Stimulated activated CD4-positive, alpha-beta T cell treated with anti-CD3 and anti-CD28 coated beads, Interleukin-4, amount 100 ng/mL, for 1 hour (primary cell): ENCODE data around the gene CXCR6.

Source experiments
- DNase-seq: peaks from one replicate; pipeline ENCODE4 v3.0.0-alpha.2; 2020

The CXCR6 gene

GRCh38 chr3:45922950-45923590, 20.2 kb upstream of the CXCR6 start:
- no peak for DNase-seq

- no peak for DNase-seq
These were observed 19.5 kb upstream of the CXCR6 start for GRCh38 chr3:45923755-45924154.

- DNase-seq = no peak
These were observed 15.4 kb upstream of the CXCR6 start for GRCh38 chr3:45927881-45928280.

GRCh38 chr3:45929042-45929679, 14.1 kb upstream of the CXCR6 start:
- DNase-seq = peak; percentile 71

GRCh38 chr3:45931496-45931895, 11.8 kb upstream of the CXCR6 start:
- DNase-seq = no peak

- DNase-seq = no peak
These were observed 11.2 kb upstream of the CXCR6 start for GRCh38 chr3:45932112-45932511.

GRCh38 chr3:45933591-45933990, 9.7 kb upstream of the CXCR6 start:
- no peak for DNase-seq

- no peak for DNase-seq
These were observed 7.0 kb upstream of the CXCR6 start for GRCh38 chr3:45936261-45936660.

- DNase-seq = no peak
These were observed 5.8 kb upstream of the CXCR6 start for GRCh38 chr3:45937206-45938042.

- no peak for DNase-seq
These were observed 5.2 kb upstream of the CXCR6 start for GRCh38 chr3:45938043-45938435.

- peak; percentile 80 for DNase-seq
These were observed 4.4 kb upstream of the CXCR6 start for GRCh38 chr3:45938864-45939263.

GRCh38 chr3:45939341-45939771, 3.9 kb upstream of the CXCR6 start:
- no peak for DNase-seq

GRCh38 chr3:45940004-45940780, 3.1 kb upstream of the CXCR6 start:
- DNase-seq = no peak

GRCh38 chr3:45940781-45941365, 2.4 kb upstream of the CXCR6 start:
- no peak for DNase-seq

GRCh38 chr3:45942051-45942825, 1.0 kb upstream of the CXCR6 start:
- DNase-seq = no peak

GRCh38 chr3:45944830-45945620, 1.8 kb downstream of the CXCR6 start:
- DNase-seq = no peak

- DNase-seq = no peak
These were observed 3.0 kb downstream of the CXCR6 start for GRCh38 chr3:45946307-45946706.

GRCh38 chr3:45946875-45947274, 3.6 kb downstream of the CXCR6 start:
- no peak for DNase-seq

GRCh38 chr3:45947361-45947760, 4.1 kb downstream of the CXCR6 start:
- DNase-seq = no peak

- no peak for DNase-seq
These were observed 5.1 kb downstream of the CXCR6 start for GRCh38 chr3:45948311-45948781.

- no peak for DNase-seq
These were observed 5.6 kb downstream of the CXCR6 start for GRCh38 chr3:45948881-45949280.
